HepG2 (cell line): ENCODE data around the gene STRIP1. TPM values are rescaled to one million over a fixed set of nuclear protein-coding genes. Genes with fewer than 3 reads are reported as not detected.

Source experiments
- ATAC-seq: fragments of 200-7000 bp; cut with Tn5 transposase; 3 replicates; pipeline ENCODE4 v1.9.1; 2020; ENCODE audit warnings: mild to moderate bottlenecking, moderate library complexity
- BruUV-seq: library from RNA; stranded (reverse); fragments of 400-500 nt; replicated peaks from 2 replicates; lab custom pipeline; 2021; lab: Mats Ljungman, UMichigan
- CTCF ChIA-PET: fragments of 300-600 bp; formaldehyde crosslinking; extraction: SDS; loops from one replicate; lab custom pipeline; 2021; ENCODE audit warnings: low total read pairs, inconsistent platforms, low intra/inter-chr PET ratio; lab: Yijun Ruan, JAX
- POLR2A ChIA-PET: fragments of 350-600 bp; sonication (Branson Sonifier 250); formaldehyde crosslinking; loops from one replicate; lab custom pipeline; 2020; ENCODE audit warnings: antibody characterized with exemption, inconsistent platforms; lab: Yijun Ruan, JAX
- DNase-seq: peaks from one replicate; pipeline ENCODE4 v3.0.0-alpha.2; 2015; ENCODE audit warnings: low spot score
- FAIRE-seq: peaks from 3 replicates; lab custom pipeline; 2011; peaks lifted over from hg19 to GRCh38; lab: Jason Lieb, UNC
- H2AFZ ChIP-seq: one replicate; pipeline ENCODE4 v1.6.1; 2011; ENCODE audit warnings: low read length, inconsistent platforms
- H3K27ac ChIP-seq: fragments of 300-600 bp; 3 replicates; pipeline ENCODE4 v1.8.0; 2011; ENCODE audit warnings: mixed run types, mild to moderate bottlenecking, mixed read lengths, low read length, inconsistent platforms; ENCODE audit not compliant: insufficient read depth; ENCODE audit errors: extremely low read length
- H3K27me3 ChIP-seq, 2 experiments: fragments of 200-600 bp in 1 of 2; 2 replicates in 1 of 2; 3 replicates in 1 of 2; pipeline versions ENCODE4 v1.6.0 to v1.8.0; 2011; ENCODE audit warnings: low read length in 2 of 2, mild to moderate bottlenecking in 2 of 2, moderate library complexity in 2 of 2, inconsistent platforms in 1 of 2; ENCODE audit not compliant: insufficient read depth in 2 of 2, control insufficient read depth in 1 of 2
- H3K36me3 ChIP-seq, 2 experiments: fragments of 200-600 bp in 1 of 2; replicated peaks in 1 of 2; 2 replicates in 1 of 2; 3 replicates in 1 of 2; pipeline versions ENCODE4 v1.5.1 to v1.8.0; 2011; ENCODE audit warnings: low read length in 2 of 2, inconsistent platforms in 1 of 2; ENCODE audit not compliant: insufficient read depth in 2 of 2, control insufficient read depth in 1 of 2
- H3K4me1 ChIP-seq: 2 replicates; pipeline ENCODE4 v1.5.1; 2012; ENCODE audit warnings: low read length, inconsistent platforms; ENCODE audit not compliant: insufficient read depth
- H3K4me2 ChIP-seq: 2 replicates; pipeline ENCODE4 v1.6.0; 2011; ENCODE audit warnings: low read depth, low read length, inconsistent platforms
- H3K4me3 ChIP-seq, 3 experiments: fragments of 200-600 bp in 1 of 3; sonication (generic), shearing (Covaris generic) in 1 of 3; replicated peaks in 1 of 3; 2 replicates each; pipeline ENCODE4 v1.5.1; 2011 to 2016; ENCODE audit warnings: low read length in 3 of 3, inconsistent platforms in 2 of 3, low read depth in 2 of 3, mild to moderate bottlenecking in 2 of 3, control low read depth in 1 of 3, mixed read lengths in 1 of 3; ENCODE audit not compliant: insufficient read depth in 1 of 3
- H3K79me2 ChIP-seq: one replicate; pipeline ENCODE4 v1.6.1; 2011; ENCODE audit warnings: low read length, inconsistent platforms; ENCODE audit not compliant: insufficient read depth
- H3K9ac ChIP-seq: 2 replicates; pipeline ENCODE4 v1.6.0; 2011; ENCODE audit warnings: mild to moderate bottlenecking, low read depth, low read length, inconsistent platforms; ENCODE audit not compliant: insufficient read depth
- H3K9me3 ChIP-seq: 2 replicates; pipeline ENCODE4 v1.5.1; 2012; ENCODE audit warnings: mild to moderate bottlenecking, low read length
- H4K20me1 ChIP-seq: 2 replicates; pipeline ENCODE4 v1.6.0; 2011; ENCODE audit warnings: inconsistent platforms, mild to moderate bottlenecking, low read length, moderate library complexity; ENCODE audit not compliant: insufficient read depth
- CTCF ChIP-seq: sonication (generic); formaldehyde crosslinking; IDR thresholded peaks from 2 replicates; pipeline ENCODE4 v1.5.0; 2020; ENCODE audit warnings: mild to moderate bottlenecking, missing genetic modification reagents, moderate library complexity
- MNT ChIP-seq: fragments of 450-650 bp; IDR thresholded peaks from 2 replicates; pipeline ENCODE4 v1.6.1; 2016
- ZFY ChIP-seq: sonication (generic); formaldehyde crosslinking; IDR thresholded peaks from 2 replicates; pipeline ENCODE4 v1.4.0; 2020; ENCODE audit warnings: missing genetic modification reagents
- WGBS: methylation state at CpG from one replicate; pipeline ENCODE4 v1.1.6; 2017; ENCODE audit warnings: low lambda C conversion rate; 5-methylcytosine and 5-hydroxymethylcytosine counted together
- in situ Hi-C: cut with HindIII; loops from 2 replicates; pipeline ENCODE4 v1.10.0; 2017; ENCODE audit warnings: low pct_unique_long_range_greater_than_20kb; ENCODE audit not compliant: extremely low pct_ligation_motif_present
- intact Hi-C: fragments of 100-400 bp; cut with micrococcal nuclease; formaldehyde crosslinking; loops from one replicate; pipeline ENCODE4 v1.10.0; 2022; ENCODE audit not compliant: unreplicated experiment
- polyA plus RNA-seq, 8 experiments: library from polyadenylated mRNA; depleted of rRNA in 3 of 8; stranded (reverse) in 7 of 8; unstranded in 1 of 8; fragments of >200 nt; fragmentation: Illumina TruSeq in 4 of 8; extraction: Trizol in 4 of 8; gene quantifications; 2 replicates each; pipeline versions ENCODE4 v1.2.1 to v1.2.3, GENCODE V29; 2011 to 2016; ENCODE audit warnings: low read depth in 4 of 8, missing spikeins in 1 of 8, mixed read lengths in 1 of 8; ENCODE audit not compliant: insufficient read depth in 1 of 8
- total RNA-seq, 5 experiments: library from RNA; depleted of rRNA; stranded (reverse); fragments of >200 nt; fragmentation: Illumina TruSeq; extraction: Trizol; gene quantifications; 2 replicates each; pipeline ENCODE4 v1.2.3, GENCODE V29; 2016; ENCODE audit warnings: low read depth in 1 of 5

The STRIP1 gene
- total and polyA plus RNA-seq, 2 of the 13 experiments (the other 11 are each of a cell fraction or from before 2014, with no cell fraction given), result 20.9 to 27.9 TPM

DNA sequence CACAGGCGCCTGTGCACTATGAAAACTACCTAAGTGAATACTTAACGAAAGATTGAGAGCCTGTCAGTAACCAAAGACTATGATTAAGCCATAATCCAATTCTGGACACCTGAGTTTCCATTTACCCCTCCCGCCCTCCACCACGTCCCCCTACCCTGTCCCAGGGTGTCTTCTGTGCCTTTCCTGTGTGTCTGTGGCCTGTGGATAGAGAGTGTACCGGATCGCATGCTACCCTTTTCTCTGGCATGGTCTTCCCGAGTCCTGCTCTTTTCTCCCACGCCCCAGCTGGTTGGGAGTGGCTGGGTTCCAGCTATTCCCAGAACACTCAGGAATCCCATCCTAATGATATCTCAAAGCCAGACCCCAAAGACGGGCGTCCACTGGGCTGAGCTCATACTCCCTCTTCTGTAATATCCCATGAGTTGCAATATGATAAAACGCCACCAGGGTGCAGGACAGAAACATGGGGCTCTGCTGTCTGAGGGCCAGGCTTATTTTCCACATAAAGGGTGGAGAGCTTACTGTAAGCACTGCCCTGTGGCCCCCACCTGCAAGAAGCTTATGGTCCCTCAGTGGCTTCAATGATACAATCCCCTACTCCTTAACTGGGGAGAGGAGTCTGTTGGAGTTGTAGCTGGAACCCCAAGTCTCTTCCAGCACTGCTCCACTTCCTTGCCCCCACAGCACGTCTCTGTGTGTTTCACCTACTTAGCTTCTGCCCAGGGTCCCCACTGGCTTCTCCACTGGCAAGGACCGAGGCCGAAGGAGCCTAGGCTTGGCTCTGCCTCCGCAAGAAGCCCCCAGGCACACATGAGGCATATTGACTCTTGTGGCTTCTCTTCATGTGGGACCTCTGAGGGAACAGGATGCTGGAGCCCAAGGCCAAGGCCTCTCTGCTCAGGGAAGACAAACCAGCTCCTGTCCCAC lies 53.7 kb downstream of the STRIP1 start (continued):
- TF ChIP-seq CTCF (CRISPR knock-in tag), result peak; percentile 77

DNA sequence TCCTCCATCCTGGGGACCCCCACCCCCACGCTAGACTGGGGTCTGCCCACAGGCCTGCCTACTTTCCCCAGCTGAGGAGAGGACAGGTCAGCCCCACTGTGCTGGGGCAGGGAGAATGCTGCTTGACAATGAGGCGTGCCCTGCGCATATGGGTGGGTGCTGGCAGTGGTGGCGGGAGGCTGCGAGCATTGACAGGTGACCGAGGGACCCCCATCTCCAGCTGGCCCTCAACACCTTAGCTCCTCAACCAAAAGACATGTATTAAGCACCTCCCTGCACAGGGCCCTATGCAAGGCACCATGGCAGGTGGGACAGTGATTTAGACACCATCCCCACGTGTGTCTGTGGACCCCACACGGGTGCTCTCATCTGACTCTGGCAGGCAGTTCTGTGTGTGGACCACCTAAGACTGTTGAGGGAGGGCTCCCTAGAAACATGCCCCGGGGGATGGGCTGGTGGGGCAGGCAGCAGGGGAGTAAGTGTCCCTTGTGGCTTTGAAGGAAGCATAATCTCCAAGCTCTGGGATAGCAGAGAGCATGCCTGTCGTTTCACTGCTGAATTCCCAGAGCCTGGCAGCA lies 54.4 kb downstream of the STRIP1 start:
- Histone ChIP-seq H3K79me2 (no peaks in the 10 kb centered on the region), H3K27me3 (peaks cover 5 to 43% of the 10 kb centered on the region in 2 experiments; a peak in 3 of 5 replicates), H3K4me2 (no peak overlapping the region), H2AFZ (no peak overlapping the region), H3K4me3 (no peak overlapping the region), H3K9ac (no peak overlapping the region), H3K36me3 (no peaks in the 10 kb centered on the region), H4K20me1 (no peaks in the 10 kb centered on the region), H3K4me1 (peaks cover 14% of the 10 kb centered on the region; the same call in 1 of the 2 replicates), H3K27ac (no peak overlapping the region), H3K9me3 (no peaks in the 10 kb centered on the region)
- intact Hi-C loops (loop anchor here (1.0 kb wide), 1 partner anchor 17 kb away; no protein-coding TSS in a partner anchor), in situ Hi-C loops (no loop called here)
- no TSS peak for BruUV-seq
- no peak for ATAC-seq
- DNase-seq, result no peak
- 30% methylated on average over 2 of the region's 10 CpGs for WGBS
- CTCF ChIA-PET, result interaction anchor here (1.1 to 1.6 kb wide), 4 partner anchors 17 to 371 kb away, joined by 3 to 13 read pairs (median 4); no protein-coding TSS in a partner anchor
- FAIRE-seq, result no peak
- POLR2A ChIA-PET, result interaction anchor here (1.2 kb wide), 1 partner anchor 29 kb away, joined by 4 read pairs; no protein-coding TSS in a partner anchor
- TF ChIP-seq MNT (peak; percentile 57; the same call in 1 of the 2 replicates), ZFY (CRISPR knock-in tag) (no peak)
